Upper lobe of right lung (tissue), 1 donor: Measurements from ENCODE around the gene MYO5B. TPM values are rescaled to one million over a fixed set of nuclear protein-coding genes. Genes with fewer than 3 reads are reported as not detected.
A peak's percentile ranks its signal among the peaks of the same experiment; 100 is the strongest.

ENCODE experiments used
- ATAC-seq: fragments of 200-7000 bp; cut with Tn5 transposase; one replicate; pipeline ENCODE4 v1.9.1; 2020; ENCODE audit warnings: mild to moderate bottlenecking, moderate library complexity
- DNase-seq: peaks from one replicate; pipeline ENCODE4 v3.0.0-alpha.2; 2020
- H3K27ac ChIP-seq: fragments of 200-600 bp; one replicate; pipeline ENCODE4 v1.8.0; 2022
- H3K27me3 ChIP-seq: fragments of 200-600 bp; one replicate; pipeline ENCODE4 v1.8.0; 2022; ENCODE audit warnings: mild to moderate bottlenecking
- H3K36me3 ChIP-seq: fragments of 200-600 bp; one replicate; pipeline ENCODE4 v1.8.0; 2022
- H3K4me1 ChIP-seq: fragments of 200-600 bp; one replicate; pipeline ENCODE4 v1.8.0; 2022
- H3K4me3 ChIP-seq: fragments of 200-600 bp; one replicate; pipeline ENCODE4 v1.8.0; 2022; ENCODE audit warnings: mild to moderate bottlenecking
- H3K9me3 ChIP-seq: fragments of 200-600 bp; one replicate; pipeline ENCODE4 v1.8.0; 2022
- CTCF ChIP-seq: fragments of 200-600 bp; IDR thresholded peaks from one replicate; pipeline ENCODE4 v1.8.0; 2022; ENCODE audit warnings: antibody characterized with exemption
- intact Hi-C: fragments of 100-400 bp; cut with DNase I; formaldehyde crosslinking; loops from one replicate; pipeline ENCODE4 v1.11.0; 2022
- total RNA-seq: library from RNA; stranded (reverse); fragmentation: NEBNext Ultra II Directional; extraction: Animal tissue kit (Norgen Biotek cat#: 25700); gene quantifications from one replicate; pipeline ENCODE4 v1.2.1, GENCODE V29; 2021
- donor health status: DM: no; HTN: yes; CAD: no; lungs with severe emphysema.

Gene MYO5B
- total RNA-seq, 1 donor from 2014 or later: 31.6 TPM

GRCh38 chr18:50080316-50080715, 114.6 kb downstream of the MYO5B start:
- Histone ChIP-seq H3K27me3 (no peaks in the 10 kb centered on the region), H3K4me1 (no peaks in the 10 kb centered on the region), H3K27ac (no peak overlapping the region), H3K9me3 (no peaks in the 10 kb centered on the region), H3K36me3 (no peaks in the 10 kb centered on the region), H3K4me3 (no peak overlapping the region)
- ATAC-seq (no peak), DNase-seq (no peak)
- TF ChIP-seq CTCF: no peak
- intact Hi-C loops: no loop called here

GRCh38 chr18:50079571-50080295, 115.2 kb downstream of the MYO5B start:
- DNase-seq: peak; percentile 68
- H3K27ac ChIP-seq: no peak overlapping the region
- TF ChIP-seq CTCF: no peak
- peak; percentile 71 for ATAC-seq
- no peaks in the 10 kb centered on the region for H3K9me3 ChIP-seq
- intact Hi-C loops: no loop called here
- H3K36me3 ChIP-seq: no peaks in the 10 kb centered on the region
- no peaks in the 10 kb centered on the region for H3K27me3 ChIP-seq
- no peaks in the 10 kb centered on the region for H3K4me1 ChIP-seq
- no peak overlapping the region for H3K4me3 ChIP-seq

- Histone ChIP-seq H3K27ac (no peak overlapping the region), H3K27me3 (no peaks in the 10 kb centered on the region), H3K36me3 (no peaks in the 10 kb centered on the region), H3K4me3 (no peak overlapping the region), H3K9me3 (no peaks in the 10 kb centered on the region), H3K4me1 (no peaks in the 10 kb centered on the region)
- TF ChIP-seq CTCF: no peak
- DNase-seq (no peak), ATAC-seq (no peak)
- intact Hi-C loops: no loop called here
Measured at GRCh38 chr18:50076277-50076676, 118.7 kb downstream of the MYO5B start.

GRCh38 chr18:50075772-50076171, 119.2 kb downstream of the MYO5B start:
- no peaks in the 10 kb centered on the region for H3K27me3 ChIP-seq
- no peaks in the 10 kb centered on the region for H3K4me1 ChIP-seq
- DNase-seq (no peak), ATAC-seq (no peak)
- no peak overlapping the region for H3K27ac ChIP-seq
- H3K4me3 ChIP-seq: no peak overlapping the region
- H3K9me3 ChIP-seq: no peaks in the 10 kb centered on the region
- intact Hi-C loops: no loop called here
- no peaks in the 10 kb centered on the region for H3K36me3 ChIP-seq
- TF ChIP-seq CTCF: no peak

- Histone ChIP-seq H3K4me3 (no peak overlapping the region), H3K4me1 (no peaks in the 10 kb centered on the region), H3K27me3 (no peaks in the 10 kb centered on the region), H3K9me3 (no peaks in the 10 kb centered on the region), H3K36me3 (no peaks in the 10 kb centered on the region), H3K27ac (no peak overlapping the region)
- intact Hi-C loops: no loop called here
- no peak for ATAC-seq
- no peak for DNase-seq
- no peak for TF ChIP-seq CTCF
Measured at GRCh38 chr18:50074404-50074803, 120.5 kb downstream of the MYO5B start.

- no peaks in the 10 kb centered on the region for H3K36me3 ChIP-seq
- no peak for DNase-seq
- intact Hi-C loops: no loop called here
- ATAC-seq: no peak
- no peak overlapping the region for H3K4me3 ChIP-seq
- no peak for TF ChIP-seq CTCF
- no peaks in the 10 kb centered on the region for H3K27me3 ChIP-seq
- H3K9me3 ChIP-seq: no peaks in the 10 kb centered on the region
- H3K4me1 ChIP-seq: no peaks in the 10 kb centered on the region
- no peak overlapping the region for H3K27ac ChIP-seq
Measured at GRCh38 chr18:50073319-50073718, 121.6 kb downstream of the MYO5B start.
